ENCODE measurements around the gene MRPL39.

DNA sequence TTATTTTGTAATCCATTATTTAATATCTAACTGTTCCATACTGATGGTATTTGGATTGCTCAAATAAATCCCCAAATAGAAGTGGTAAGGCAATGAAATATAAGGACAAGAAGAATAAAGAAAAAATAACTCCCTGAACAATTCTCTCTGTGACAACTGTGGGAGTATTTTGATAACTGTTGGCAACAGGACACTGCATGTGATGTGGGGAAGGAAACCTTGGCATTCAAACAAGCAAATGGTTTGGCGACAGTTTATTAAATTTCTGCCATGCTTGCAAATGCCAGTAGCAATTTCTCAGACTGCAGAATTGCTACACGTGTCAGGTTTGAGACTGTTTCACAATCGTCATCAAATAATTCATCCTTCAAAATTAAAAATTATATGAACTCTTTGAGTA lies 8.6 kb upstream of the MRPL39 start:
- TF ChIP-seq, protein P1, sequence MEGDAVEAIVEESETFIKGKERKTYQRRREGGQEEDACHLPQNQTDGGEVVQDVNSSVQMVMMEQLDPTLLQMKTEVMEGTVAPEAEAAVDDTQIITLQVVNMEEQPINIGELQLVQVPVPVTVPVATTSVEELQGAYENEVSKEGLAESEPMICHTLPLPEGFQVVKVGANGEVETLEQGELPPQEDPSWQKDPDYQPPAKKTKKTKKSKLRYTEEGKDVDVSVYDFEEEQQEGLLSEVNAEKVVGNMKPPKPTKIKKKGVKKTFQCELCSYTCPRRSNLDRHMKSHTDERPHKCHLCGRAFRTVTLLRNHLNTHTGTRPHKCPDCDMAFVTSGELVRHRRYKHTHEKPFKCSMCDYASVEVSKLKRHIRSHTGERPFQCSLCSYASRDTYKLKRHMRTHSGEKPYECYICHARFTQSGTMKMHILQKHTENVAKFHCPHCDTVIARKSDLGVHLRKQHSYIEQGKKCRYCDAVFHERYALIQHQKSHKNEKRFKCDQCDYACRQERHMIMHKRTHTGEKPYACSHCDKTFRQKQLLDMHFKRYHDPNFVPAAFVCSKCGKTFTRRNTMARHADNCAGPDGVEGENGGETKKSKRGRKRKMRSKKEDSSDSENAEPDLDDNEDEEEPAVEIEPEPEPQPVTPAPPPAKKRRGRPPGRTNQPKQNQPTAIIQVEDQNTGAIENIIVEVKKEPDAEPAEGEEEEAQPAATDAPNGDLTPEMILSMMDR (IDR thresholded peaks at IDR 0.05; ENCODE audit: low read depth, low read length, poor library complexity, severe bottlenecking) = no peak
- no peak for TF ChIP-seq EZH2phosphoT487 (IDR thresholded peaks at IDR 0.05; ENCODE audit: borderline replicate concordance, low read length)
